ENCODE data around the gene CRY1.
A peak's percentile ranks its signal among the peaks of the same experiment; 100 is the strongest.
"Not testable (repeated sequence)": the region's sequence is repeated elsewhere in the genome, so short reads cannot be mapped to it uniquely, and the experiment has no call there.

The CRY1 gene

DNA sequence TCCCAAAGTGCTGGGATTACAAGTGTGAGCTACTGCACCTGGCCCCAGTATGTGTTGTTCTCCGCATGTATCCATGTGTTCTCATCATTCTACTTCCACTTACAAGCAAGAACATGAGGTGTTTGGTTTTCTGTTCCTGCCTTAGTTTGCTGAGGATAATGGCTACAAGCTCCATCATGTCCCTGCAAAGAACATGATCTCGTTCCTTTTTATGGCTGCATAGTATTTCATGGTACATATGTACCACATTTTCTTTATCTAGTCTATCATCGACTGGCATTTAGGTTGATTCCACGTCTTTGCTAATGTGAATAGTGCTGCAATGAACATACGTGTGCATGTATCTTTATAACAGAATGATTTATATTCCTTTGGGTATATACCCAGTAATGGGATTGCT lies 97.2 kb downstream of the CRY1 start:
- not testable (repeated sequence) for DNase-seq

DNA sequence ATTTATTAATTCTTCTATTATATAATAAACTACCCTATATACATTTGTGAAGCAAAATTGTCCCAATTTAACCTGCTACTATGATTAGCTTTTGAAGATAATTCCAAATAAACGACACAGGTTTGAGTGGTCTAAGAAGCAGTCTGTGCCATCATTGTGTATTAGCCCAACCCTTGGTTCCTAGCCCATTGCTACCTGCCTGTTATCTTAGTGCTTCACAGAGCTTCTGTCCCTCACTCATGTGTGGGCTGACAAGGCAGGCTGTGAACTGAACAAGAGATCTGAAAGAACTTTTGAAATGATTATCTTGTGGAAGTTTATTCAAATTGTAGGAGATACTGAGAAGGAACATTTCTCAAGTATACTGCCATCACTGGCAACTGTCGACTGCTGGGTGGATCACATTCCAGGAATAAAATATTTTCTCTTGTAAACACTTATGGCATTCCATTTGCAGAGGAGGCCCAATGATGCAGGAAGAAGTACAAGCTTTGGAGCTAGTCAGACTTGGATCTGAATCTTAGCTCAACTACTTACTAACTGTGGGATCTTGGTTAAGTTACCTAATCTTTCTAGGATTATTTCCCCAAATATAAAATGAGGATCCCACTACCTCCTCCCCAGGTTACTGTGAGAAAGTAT lies 98.6 kb downstream of the CRY1 start:
- DNase-seq, result no peak

DNA sequence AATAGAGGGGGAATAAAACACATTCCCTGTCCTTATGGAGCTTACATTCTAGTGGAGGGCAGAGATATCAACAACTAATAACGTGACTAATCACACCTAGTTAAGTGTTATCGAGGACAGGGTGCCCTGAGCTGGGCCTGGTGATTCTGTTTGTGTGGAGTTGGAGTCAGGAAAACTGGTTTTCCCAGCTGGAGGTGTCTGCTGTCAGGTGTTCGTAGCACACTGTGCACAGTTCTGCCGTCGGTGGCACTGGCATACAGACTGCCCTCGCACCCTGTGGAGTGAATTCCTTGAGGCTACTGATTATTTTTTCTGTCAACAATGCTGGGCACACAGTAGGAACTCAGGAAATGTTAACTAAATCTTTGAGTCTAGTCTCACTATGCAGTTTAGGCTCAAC lies 105.5 kb downstream of the CRY1 start:
- no peak for DNase-seq

DNA sequence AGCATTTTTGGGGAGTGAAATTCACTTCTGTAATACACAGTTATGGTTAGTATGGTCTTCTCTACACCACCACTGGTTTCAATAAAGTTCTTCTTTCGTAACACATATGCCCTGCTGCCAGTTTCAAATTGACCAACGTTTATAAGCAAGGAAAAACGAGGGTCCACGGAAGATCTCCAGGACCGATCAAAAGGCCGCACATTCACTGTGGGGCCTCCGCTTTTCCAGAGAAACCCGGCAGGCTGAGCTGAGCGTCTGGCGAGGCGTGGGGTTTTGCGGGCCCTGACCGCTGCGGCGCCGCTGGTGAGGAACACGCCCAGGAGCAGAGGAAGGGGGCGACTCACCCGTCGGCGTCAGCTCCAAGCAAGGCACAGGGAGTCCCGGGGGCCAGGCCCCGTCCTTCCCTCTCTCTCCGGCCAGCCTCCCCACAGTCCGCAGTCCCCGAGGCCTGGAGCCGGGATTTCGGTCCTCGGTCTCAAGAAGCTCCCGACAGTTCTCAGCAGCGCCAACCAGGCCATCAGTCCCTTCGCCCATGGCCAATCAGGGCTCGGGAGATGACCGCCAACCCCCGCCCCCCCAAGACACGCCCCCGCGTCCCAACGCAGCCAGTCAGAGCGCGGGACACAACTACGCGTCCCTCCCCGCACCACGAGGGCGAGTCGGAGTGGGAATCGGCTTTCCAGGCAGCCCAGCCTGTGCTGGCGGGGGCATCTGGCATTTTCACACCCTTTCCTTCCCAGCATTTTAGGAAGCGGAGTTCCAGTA lies 106.5 kb downstream of the CRY1 start, which contains the start of gene MTERF2:
MTERF2 (minus strand) TSS at position 522 of the 765 bp plus-strand sequence. CDS start 8,432 bp downstream, outside the sequence.
- DNase-seq, result peak; percentile 96

DNA sequence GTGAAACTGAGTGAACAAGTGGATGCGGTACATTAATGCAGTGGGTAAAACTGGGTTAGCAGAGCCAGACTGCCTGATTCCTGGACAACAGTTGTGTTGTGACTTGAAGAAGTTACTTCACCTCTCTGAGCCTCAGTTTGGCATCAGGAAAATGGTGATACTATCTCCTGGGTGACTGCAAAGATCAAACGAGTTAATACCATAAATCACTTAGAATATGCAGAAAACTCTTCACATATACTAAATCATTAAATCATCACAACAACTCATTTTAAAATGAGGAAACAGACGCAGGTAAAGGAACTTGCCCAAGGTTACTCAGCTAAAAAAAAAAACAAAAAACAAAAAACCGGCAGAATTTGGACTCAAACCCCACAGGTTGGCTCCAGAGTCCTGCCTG lies 107.2 kb downstream of the CRY1 start:
- no peak for DNase-seq

DNA sequence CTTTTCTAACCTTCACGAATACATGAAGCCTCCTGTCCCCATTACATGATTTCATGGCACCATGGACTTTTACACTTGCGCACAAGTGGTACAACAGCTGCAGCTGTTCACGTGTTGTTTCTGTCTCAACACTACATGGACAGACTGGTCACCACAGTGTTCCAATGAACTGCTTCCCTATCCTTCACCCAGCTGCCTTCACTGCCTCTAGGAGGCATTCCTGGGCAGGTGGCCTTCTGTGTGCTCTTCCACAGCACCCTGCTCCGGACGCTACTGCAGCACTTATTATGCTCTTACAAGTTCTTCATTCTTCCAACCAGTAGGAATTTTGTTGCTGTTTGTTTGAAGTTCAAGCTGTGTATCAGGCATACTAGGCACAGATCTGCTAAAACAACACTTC lies 107.9 kb downstream of the CRY1 start:
- no peak for DNase-seq

DNA sequence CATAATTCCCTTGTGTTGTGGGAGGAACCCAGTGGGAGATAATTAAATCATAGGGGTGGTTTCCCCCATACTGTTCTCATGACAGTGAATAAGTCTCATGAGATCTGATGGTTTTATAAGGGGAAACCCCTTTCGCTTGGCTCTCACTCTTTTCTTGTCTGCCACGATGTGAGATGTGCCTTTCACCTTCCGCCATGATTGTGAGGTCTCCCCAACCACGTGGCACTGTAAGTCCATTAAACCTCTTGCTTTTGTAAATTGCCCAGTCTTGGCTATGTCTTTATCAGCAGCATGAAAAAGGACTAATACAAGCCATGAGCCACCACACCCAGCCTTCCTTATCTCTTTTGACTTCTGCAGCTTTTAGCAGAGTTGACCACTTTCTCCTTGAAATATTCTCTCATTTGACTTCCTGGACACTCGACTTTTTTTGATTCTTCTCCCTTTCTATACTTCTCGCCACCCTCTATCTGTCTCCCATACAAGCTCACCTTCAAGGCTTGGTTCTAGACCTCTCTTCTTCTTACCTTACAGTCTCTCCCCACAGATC lies 108.7 kb downstream of the CRY1 start:
- peak; percentile 89 for DNase-seq

DNA sequence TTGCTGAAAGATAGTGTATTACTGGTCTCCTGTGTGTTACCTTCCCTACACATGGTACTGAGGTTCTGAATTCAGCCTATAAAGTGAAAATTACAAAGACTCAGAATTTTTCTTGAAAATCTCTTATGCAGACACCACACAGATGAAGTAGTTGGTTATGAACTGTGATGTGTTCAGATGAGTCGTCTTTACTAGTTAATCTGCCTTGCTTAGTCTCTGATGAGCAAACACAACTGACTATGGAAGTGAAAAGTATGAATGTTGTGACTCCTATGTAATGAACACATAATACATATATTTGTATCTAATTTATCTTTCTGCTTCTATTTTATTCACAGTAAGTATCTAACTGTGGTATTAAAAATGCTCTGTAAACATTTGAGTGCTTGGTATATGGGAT lies 111.1 kb downstream of the CRY1 start:
- no peak for DNase-seq

DNA sequence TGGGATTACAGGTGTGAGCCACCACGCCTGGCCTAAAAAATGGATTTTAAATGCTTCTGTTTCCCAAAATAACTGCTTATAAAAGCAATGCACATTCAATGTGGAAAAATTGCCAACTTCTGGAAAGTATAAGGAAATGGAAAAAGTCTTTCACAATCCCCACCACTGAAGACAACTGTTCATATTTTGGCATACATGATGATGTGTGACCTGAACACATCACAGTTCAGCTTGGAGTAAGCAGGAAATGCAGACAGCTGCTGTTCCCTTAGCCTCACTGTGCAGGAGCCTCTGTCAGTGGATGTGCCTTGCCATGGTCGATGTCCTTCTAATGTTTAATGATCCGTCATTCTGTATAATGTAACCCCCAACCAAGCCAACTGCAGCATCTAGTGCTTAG lies 111.6 kb downstream of the CRY1 start:
- no peak for DNase-seq

DNA sequence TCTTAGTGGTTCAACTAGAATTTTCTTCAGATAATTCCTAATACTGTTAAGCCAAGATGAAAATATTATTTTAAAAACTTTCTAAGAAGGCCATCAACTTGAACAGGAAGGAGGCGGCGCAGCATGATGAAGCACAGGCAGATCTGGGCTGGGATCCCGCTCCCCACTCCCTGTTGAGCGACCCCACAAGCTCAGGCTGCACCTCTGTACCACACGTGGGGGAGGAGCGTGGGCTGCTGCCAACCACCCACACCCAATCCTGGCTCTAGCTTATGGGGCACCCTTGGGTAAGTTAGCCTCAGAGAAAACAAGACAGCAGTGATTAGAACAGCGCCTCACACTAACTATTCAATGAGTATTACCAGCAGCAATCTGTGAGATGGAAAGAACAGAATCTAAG lies 112.4 kb downstream of the CRY1 start:
- DNase-seq, result no peak

DNA sequence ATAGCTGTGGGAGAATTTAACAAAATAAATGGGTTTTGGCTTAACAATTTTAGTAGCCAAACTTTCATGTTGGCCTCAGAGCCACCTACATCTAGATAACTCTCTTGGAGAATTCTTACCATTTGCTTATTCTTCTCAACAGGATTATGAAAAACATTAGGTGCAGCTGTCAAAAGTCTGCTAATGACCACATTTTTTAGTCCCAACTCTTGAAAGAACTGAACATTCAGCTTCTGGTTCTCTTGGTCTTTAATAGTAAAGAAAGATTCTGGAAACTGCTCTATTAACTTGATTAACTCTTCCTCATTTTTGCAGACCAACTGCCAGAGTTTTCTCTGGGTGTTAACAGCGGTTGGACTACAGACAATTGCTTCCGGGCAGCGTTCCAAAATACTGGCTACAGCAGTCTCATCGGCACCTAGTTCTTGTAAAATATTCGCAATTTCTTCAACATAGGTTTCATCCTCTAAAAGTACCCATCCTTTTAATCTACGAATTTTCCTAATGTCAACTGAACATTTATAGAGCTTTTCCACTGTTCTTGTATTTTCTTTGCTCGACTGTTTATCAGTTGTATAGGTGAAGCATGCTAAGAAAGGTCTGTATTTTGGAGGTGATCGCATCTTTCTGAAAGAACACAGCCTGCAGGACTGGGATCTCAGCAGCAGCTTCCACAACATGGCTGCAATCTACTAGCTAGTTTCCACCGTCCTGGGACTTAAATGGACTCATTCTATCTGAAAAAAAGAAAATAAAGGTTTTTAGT lies 115.1 kb downstream of the CRY1 start:
- no peak for DNase-seq

DNA sequence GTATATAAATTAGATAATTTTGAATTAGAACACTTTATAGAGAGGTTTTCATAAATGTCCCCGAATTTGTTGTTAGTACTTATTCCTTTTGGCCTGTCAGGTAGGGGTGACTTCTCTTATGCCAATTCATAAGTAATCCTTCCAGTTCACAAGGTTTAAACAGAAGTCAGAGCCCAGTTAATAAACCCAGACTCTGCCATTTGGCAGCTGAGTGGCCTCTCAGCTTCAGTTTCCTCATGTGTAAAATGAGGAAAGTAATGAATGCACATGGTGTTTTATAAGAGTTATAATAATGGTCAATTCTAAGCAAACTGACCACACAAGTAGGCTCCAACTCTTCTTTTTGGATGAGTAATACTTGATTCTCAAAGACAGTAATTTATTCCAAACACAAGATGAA lies 116.7 kb downstream of the CRY1 start:
- no peak for DNase-seq

DNA sequence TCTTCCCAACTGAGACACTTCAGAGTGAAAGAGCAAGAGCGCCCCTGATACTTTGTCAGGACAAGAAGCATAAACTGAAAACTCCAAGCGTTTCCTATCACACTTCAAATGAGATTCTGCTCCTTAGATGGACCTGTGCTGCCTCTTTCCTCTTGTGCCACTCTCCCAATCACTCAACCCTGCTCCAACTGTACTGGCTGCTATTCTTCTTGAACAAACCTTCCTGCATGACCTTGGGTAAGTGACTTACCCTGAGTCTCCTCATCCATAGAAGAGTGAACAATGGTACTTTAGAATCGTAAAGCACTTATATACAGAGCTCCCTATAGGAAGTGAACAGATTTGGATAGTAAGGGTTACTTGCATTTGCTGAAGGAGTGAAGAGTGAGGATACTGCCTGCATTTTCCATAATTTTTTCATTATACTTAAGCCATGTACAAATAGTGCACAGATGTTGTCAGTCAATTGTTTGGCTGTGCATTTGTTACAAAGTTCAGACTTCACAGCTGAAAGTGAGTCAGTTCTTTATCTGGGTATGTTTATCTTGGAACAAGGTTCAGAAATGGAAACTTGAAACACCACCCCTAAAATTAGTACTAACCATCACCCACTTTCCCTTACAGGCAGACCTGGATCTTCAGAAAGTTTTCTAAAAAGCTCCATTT lies 117.2 kb downstream of the CRY1 start:
- DNase-seq, result no peak

DNA sequence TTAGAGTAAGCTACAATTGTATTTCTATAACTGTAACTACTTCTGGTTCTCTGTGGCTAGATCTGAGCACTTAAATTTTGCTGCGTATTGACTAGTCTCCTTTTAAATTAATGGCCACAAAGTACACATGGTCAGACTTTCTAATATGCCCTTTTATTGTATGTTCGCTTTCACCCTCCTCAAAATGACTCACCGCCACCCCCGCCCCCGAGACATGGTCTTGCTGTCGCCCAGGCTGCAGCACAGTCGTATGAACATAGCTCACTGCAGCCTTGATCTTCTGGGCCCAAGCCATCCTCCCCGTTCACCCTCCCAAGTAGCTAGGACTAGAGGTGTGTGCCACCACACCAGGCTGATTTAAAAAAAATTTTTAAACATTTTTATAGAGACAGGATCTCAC lies 118.3 kb downstream of the CRY1 start:
- DNase-seq, result no peak

DNA sequence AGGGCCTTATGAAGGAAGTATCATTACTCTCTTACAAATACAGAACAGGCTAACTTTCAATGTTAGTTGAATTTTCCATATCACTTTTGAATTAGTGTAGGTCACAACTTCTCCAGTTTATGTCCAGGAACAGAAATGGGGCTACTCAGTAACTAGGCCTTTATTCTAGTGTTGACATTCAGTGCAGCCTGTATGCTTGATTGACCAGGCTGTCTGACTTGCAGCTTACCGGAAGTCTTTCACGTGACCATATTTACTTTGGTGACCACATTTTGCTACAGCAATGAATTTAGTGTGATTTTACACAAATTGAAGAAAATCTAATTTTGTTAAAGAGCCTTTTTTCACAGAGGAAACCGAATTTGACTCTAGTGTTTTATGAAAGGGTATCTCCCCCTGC lies 118.8 kb downstream of the CRY1 start:
- peak; percentile 17 for DNase-seq

DNA sequence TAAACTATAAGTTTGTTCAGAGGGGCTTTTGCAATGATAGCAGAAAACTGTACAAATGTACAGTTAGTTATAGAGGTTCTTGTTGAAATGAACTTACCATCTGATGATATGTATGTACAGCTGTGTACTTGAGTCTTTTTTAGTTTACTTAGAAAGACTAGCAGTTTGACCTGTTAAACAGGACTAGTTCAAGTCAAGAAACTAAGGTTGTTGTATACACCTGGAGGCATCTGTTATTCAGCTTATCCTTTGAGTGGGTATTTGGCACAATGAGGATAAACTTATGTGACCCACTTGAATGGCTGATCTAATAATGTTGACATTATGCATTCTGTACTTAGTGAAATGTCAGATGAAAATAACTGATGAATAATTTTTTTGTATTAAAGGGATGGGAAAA lies 119.8 kb downstream of the CRY1 start:
- no peak for DNase-seq

DNA sequence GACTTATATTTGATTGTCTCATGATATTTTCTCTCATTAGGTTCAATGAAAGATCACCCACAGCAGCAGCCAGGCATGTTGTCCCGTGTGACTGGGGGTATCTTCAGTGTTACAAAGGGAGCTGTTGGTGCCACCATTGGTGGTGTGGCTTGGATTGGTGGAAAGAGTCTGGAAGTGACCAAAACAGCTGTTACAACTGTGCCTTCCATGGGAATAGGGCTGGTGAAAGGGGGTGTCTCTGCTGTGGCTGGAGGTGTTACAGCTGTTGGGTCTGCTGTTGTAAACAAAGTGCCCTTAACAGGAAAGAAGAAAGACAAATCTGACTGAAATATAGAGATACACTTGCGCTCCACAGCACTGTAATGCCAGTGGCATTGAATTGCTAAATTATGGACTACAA lies 122.3 kb downstream of the CRY1 start:
- DNase-seq, result no peak

DNA sequence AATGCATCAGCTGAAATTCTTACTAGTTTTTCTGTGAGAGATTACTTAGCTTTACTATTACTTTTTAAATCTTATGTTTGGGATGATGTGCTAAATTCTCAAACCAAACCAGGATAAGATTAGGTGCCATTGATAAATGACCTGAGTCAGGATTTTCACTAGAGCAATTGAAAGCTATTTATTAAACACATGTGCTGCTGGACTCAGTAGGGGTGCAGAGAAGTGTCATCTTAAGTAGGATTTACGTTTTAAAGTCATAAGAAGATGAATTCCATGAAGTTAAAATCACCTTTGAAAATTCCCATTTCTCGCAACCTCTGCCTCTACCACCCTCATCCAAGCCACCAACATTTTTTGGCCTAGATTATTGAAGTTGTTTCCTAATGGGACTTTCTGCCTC lies 128.8 kb downstream of the CRY1 start:
- DNase-seq, result no peak

DNA sequence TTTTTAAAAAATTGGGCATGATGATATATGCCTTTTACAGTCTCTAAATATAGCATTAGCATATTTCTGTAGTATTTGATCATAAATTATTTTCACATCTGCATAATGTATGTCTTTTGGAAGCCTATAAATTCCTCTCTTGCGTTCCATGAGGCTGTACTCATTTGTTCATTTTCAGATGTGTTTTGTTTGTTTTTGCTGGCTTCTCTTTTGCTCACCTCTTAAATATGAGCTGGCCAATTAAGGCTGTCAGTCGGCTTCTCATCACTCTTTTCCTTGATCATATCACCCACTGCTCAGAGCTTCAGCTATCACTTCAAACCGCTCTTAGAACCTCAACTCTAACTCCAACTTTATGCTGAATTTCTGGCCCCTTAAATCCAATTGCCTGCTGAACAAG lies 131.1 kb downstream of the CRY1 start:
- no peak for DNase-seq

DNA sequence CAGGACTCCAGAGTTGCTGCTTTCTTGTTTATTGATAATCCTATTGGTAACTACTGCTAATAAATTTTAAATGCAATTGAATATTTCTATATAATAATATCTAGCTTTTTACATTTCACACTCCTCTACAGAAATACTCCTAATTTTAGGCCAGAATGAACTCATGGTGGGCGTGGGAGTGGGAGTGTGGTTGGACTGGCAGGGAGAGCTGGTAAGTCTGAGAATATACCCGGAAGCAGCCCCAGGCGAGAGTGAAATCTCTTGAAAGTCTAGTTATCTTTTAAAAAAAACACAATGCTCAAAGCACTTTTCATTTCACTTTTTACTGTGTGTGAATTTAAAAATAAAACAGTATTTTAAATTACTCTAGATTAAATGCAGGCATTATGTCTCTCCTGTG lies 132.9 kb downstream of the CRY1 start:
- no peak for DNase-seq

DNA sequence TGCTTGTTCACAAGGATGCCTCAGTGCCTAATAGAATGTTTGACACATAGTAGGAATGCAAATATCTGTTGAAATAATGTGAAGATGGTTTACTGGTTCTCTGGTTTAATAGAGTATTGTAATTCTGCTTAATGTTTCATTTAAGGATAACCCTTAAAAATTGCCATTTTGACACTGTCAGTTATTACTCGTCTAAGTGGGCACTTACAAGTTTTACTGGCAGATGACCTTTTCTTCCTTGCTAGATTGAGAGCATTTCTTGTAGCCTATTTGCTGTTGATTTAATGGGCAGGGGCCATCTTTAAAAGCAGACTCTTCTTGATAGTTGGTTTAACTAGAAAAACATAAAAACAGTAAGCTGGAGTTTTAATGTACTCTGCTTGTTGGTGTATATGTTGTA lies 135.8 kb downstream of the CRY1 start:
- peak; percentile 26 for DNase-seq

DNA sequence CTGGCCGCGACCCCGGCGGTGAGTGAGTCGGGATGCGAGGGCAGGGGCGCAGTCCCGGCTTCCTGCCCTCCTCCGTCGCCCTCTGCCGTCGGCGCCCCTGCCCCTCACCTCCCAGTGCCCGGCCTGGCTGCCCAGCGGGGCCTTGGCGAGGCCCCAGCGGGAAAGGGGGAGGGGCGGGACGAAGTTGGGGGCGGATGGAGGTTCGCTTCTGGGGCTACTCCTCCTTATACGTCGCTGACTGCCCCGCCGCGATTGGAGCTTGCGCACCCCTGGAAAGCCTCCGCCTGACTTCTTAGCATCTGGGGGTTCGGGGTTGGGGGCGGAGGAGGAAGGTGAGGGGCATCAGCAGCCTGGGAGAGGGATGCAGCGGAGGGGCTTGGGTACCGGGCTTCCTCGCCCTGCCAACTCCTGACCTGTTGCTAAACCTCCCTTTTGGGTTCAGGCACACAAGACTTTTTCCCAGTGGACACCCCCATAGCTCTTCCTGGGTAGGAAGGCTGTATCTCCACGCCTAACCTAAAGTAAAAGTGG lies 137.2 kb downstream of the CRY1 start:
- peak; percentile 74 for DNase-seq
